Endothelial cell of umbilical vein (primary cell): ENCODE measurements around the gene VCL. TPM values are rescaled to one million over a fixed set of nuclear protein-coding genes. Genes with fewer than 3 reads are reported as not detected.

Source experiments
- BruUV-seq: library from RNA; stranded (reverse); fragments of 400-500 nt; replicated peaks from 2 replicates; lab custom pipeline; 2021; lab: Mats Ljungman, UMichigan
- CTCF ChIA-PET: fragments of 300-600, 350-600 bp; sonication (Branson Sonifier 250); formaldehyde crosslinking; loops from one replicate; lab custom pipeline; 2021; ENCODE audit warnings: antibody characterized with exemption, inconsistent platforms; lab: Charles Lee
- POLR2A ChIA-PET: fragments of 300-600, 350-600 bp; sonication (Branson Sonifier 250); formaldehyde crosslinking; loops from one replicate; lab custom pipeline; 2021; ENCODE audit warnings: antibody characterized with exemption, inconsistent platforms; lab: Charles Lee
- DNase-seq: peaks from one replicate; pipeline ENCODE4 v3.0.0-alpha.2; 2011; ENCODE audit warnings: low read depth, low spot score
- FAIRE-seq: peaks from 2 replicates; lab custom pipeline; 2011; peaks lifted over from hg19 to GRCh38; lab: Jason Lieb, UNC
- H2AFZ ChIP-seq: 2 replicates; pipeline ENCODE4 v1.6.0; 2012; ENCODE audit warnings: low read depth, low read length, control low read depth, inconsistent platforms
- H3K27ac ChIP-seq: 2 replicates; pipeline ENCODE4 v1.5.1; 2011; ENCODE audit warnings: low read depth, mild to moderate bottlenecking, control low read depth, low read length, moderate library complexity; ENCODE audit not compliant: insufficient read depth
- H3K27me3 ChIP-seq, 2 experiments: 2 replicates each; pipeline versions ENCODE4 v1.6.0 to v1.6.1; 2011; ENCODE audit warnings: low read length in 2 of 2, mixed read lengths in 1 of 2; ENCODE audit not compliant: control insufficient read depth in 2 of 2, insufficient read depth in 2 of 2
- H3K36me3 ChIP-seq, 2 experiments: 2 replicates in 1 of 2; 3 replicates in 1 of 2; pipeline ENCODE4 v1.5.1; 2011; ENCODE audit warnings: low read length in 2 of 2, mild to moderate bottlenecking in 1 of 2, moderate library complexity in 1 of 2; ENCODE audit not compliant: control insufficient read depth in 2 of 2, insufficient read depth in 2 of 2; ENCODE audit errors: extremely low read depth in 1 of 2
- H3K4me1 ChIP-seq: 3 replicates; pipeline ENCODE4 v1.5.1; 2011; ENCODE audit warnings: mild to moderate bottlenecking, low read length; ENCODE audit not compliant: control insufficient read depth, insufficient read depth; ENCODE audit errors: extremely low read depth
- H3K4me2 ChIP-seq: 2 replicates; pipeline ENCODE4 v1.6.1; 2011; ENCODE audit warnings: low read length, control low read depth, mixed read lengths; ENCODE audit not compliant: insufficient read depth
- H3K4me3 ChIP-seq, 3 experiments: fragments of 200-600 bp in 1 of 3; sonication (generic), shearing (Covaris generic) in 1 of 3; replicated peaks in 1 of 3; 2 replicates each; pipeline ENCODE4 v1.5.1; 2011 to 2016; ENCODE audit warnings: control low read depth in 3 of 3, low read length in 3 of 3, mild to moderate bottlenecking in 2 of 3, inconsistent platforms in 1 of 3, low read depth in 1 of 3, moderate library complexity in 1 of 3; ENCODE audit not compliant: insufficient read depth in 1 of 3
- H3K79me2 ChIP-seq: 2 replicates; pipeline ENCODE4 v1.6.0; 2012; ENCODE audit warnings: low read length, inconsistent platforms; ENCODE audit not compliant: control insufficient read depth, insufficient read depth
- H3K9ac ChIP-seq: replicated peaks from 2 replicates; pipeline ENCODE3; 2011; ENCODE audit warnings: low read length, control low read depth; ENCODE audit not compliant: insufficient read depth; ENCODE audit errors: extremely low read depth
- H3K9me1 ChIP-seq: replicated peaks from 3 replicates; pipeline ENCODE4 v1.6.0; 2011; ENCODE audit warnings: mild to moderate bottlenecking, low read length; ENCODE audit not compliant: control insufficient read depth, insufficient read depth; ENCODE audit errors: extremely low read depth
- H3K9me3 ChIP-seq: replicated peaks from 2 replicates; pipeline ENCODE4 v1.5.1; 2012; ENCODE audit warnings: low read length, inconsistent platforms; ENCODE audit not compliant: control insufficient read depth, insufficient read depth
- H4K20me1 ChIP-seq: replicated peaks from 2 replicates; pipeline ENCODE3; 2011; ENCODE audit warnings: mild to moderate bottlenecking, low read length; ENCODE audit not compliant: control insufficient read depth, insufficient read depth; ENCODE audit errors: extremely low read depth
- CTCF ChIP-seq, 2 donors: IDR thresholded peaks; 1 replicate in 1 of 2; 2 replicates in 1 of 2; pipeline ENCODE4 v1.5.1; 2011; ENCODE audit warnings: low read length in 2 of 2, mild to moderate bottlenecking in 2 of 2, moderate library complexity in 2 of 2, control low read depth in 1 of 2, inconsistent platforms in 1 of 2, low read depth in 1 of 2; ENCODE audit not compliant: insufficient read depth in 1 of 2; ENCODE audit errors: extremely low read depth in 1 of 2
- EZH2 ChIP-seq: IDR thresholded peaks from 2 replicates; pipeline ENCODE4 v1.6.1; 2012; ENCODE audit warnings: borderline replicate concordance, low read depth, mild to moderate bottlenecking, moderate library complexity, low read length, inconsistent platforms; ENCODE audit not compliant: severe bottlenecking
- MYC ChIP-seq: IDR thresholded peaks from one replicate; pipeline ENCODE4 v1.6.1; 2011; ENCODE audit warnings: mild to moderate bottlenecking, low read depth, low read length
- POLR2A ChIP-seq: IDR thresholded peaks from 2 replicates; pipeline ENCODE4 v1.6.1; 2012; ENCODE audit warnings: low read depth, mild to moderate bottlenecking, control low read depth, low read length
- POLR2AphosphoS5 ChIP-seq: IDR thresholded peaks from 2 replicates; pipeline ENCODE4 v1.6.1; 2012; ENCODE audit warnings: low read depth, mild to moderate bottlenecking, control low read depth, low read length, moderate library complexity; ENCODE audit not compliant: insufficient read depth
- dilution Hi-C: fragments of 300-500 bp; cut with MboI; formaldehyde crosslinking; loops from one replicate; pipeline ENCODE4 v1.15.0; 2019; ENCODE audit warnings: low sequenced_read_pairs; ENCODE audit not compliant: extremely low pct_ligation_motif_present
- intact Hi-C: fragments of 100-400 bp; cut with micrococcal nuclease; formaldehyde crosslinking; loops from one replicate; pipeline ENCODE4 v1.10.0; 2022
- polyA plus RNA-seq, 4 experiments: library from polyadenylated mRNA; depleted of rRNA in 3 of 4; stranded (reverse) in 3 of 4; unstranded in 1 of 4; fragments of >200 nt; gene quantifications; 2 replicates each; pipeline versions ENCODE4 v1.2.1 to v1.2.3, GENCODE V29; 2011 to 2012; ENCODE audit warnings: missing spikeins in 1 of 4
- total RNA-seq: library from RNA; stranded (reverse); gene quantifications from 2 replicates; pipeline ENCODE4 v1.2.3, GENCODE V29; 2021

VCL gene
- total and polyA plus RNA-seq, 2 donors (not counting 3 experiments of a cell fraction or from before 2014, with no cell fraction given): 95.4 to 231 TPM

GRCh38 chr10:74026428-74027015, 28.6 kb downstream of the VCL start:
- Histone ChIP-seq H3K4me2 (no peak overlapping the region), H3K9me3 (no peaks in the 10 kb centered on the region), H3K4me3 (no peak overlapping the region), H3K79me2 (peaks cover 91% of the 10 kb centered on the region), H3K27ac (no peak overlapping the region), H3K9me1 (no peaks in the 10 kb centered on the region), H3K9ac (no peak overlapping the region), H3K27me3 (no peaks in the 10 kb centered on the region), H3K36me3 (no peaks in the 10 kb centered on the region), H2AFZ (no peak overlapping the region), H3K4me1 (peaks cover 12% of the 10 kb centered on the region), H4K20me1 (peaks cover 5% of the 10 kb centered on the region)
- dilution Hi-C loops: no loop called here
- CTCF ChIA-PET: interaction anchor here (0.6 to 4.9 kb wide), 14 partner anchors 9 to 146 kb away, joined by 3 to 21 read pairs (median 4); no protein-coding TSS in a partner anchor
- TF ChIP-seq POLR2A: no peak
- intact Hi-C loops: no loop called here
- POLR2A ChIA-PET: no interaction called here
- FAIRE-seq (no peak), DNase-seq (no peak)
- no TSS peak for BruUV-seq

GRCh38 chr10:74027702-74028101, 29.8 kb downstream of the VCL start:
- CTCF ChIA-PET: interaction anchor here (1.4 to 4.9 kb wide), 3 partner anchors 15 to 142 kb away, joined by 5 to 21 read pairs (median 6); no protein-coding TSS in a partner anchor
- FAIRE-seq: no peak
- H4K20me1 ChIP-seq: peaks cover 4% of the 10 kb centered on the region
- H3K27me3 ChIP-seq: no peaks in the 10 kb centered on the region
- H3K36me3 ChIP-seq: peaks cover 0 to under 1% of the 10 kb centered on the region in 2 experiments
- no peak overlapping the region for H2AFZ ChIP-seq
- H3K27ac ChIP-seq: no peak overlapping the region
- H3K9ac ChIP-seq: no peak overlapping the region
- H3K4me1 ChIP-seq: peaks cover 8% of the 10 kb centered on the region
- dilution Hi-C loops: no loop called here
- peaks cover 84% of the 10 kb centered on the region for H3K79me2 ChIP-seq
- no peak for TF ChIP-seq POLR2A
- no peak for TF ChIP-seq MYC
- TF ChIP-seq CTCF (IDR thresholded peaks at IDR 0.05; ENCODE audit: extremely low read depth in 1 of 2, insufficient read depth in 1 of 2, low read depth in 1 of 2, low read length in 2 of 2): no peak
- TF ChIP-seq EZH2: no peak
- no peak for TF ChIP-seq POLR2AphosphoS5
- no peak overlapping the region for H3K4me2 ChIP-seq
- intact Hi-C loops: no loop called here
- BruUV-seq: no TSS peak
- H3K9me1 ChIP-seq: no peaks in the 10 kb centered on the region
- POLR2A ChIA-PET: interaction anchor here (0.7 kb wide), 1 partner anchor 49 kb away, joined by 5 read pairs; no protein-coding TSS in a partner anchor
- no peak overlapping the region for H3K4me3 ChIP-seq
- DNase-seq: no peak
- H3K9me3 ChIP-seq: no peaks in the 10 kb centered on the region
